Fibroblast of lung (primary cell): Measurements from ENCODE around the gene DDO. TPM values are rescaled to one million over a fixed set of nuclear protein-coding genes. Genes with fewer than 3 reads are reported as not detected.

Experiments
- DNase-seq, 2 donors: peaks; one replicate each; pipeline versions ENCODE4 v3.0.0 to v3.0.0-alpha.2; 2010; ENCODE audit warnings: low read depth in 2 of 2
- H2AFZ ChIP-seq: 2 replicates; pipeline ENCODE4 v1.5.1; 2012; ENCODE audit warnings: low read length, control low read depth, inconsistent platforms
- H3K27ac ChIP-seq: 2 replicates; pipeline ENCODE4 v1.5.1; 2011; ENCODE audit warnings: low read length, control low read depth; ENCODE audit not compliant: insufficient read depth
- H3K27me3 ChIP-seq: 2 replicates; pipeline ENCODE4 v1.5.1; 2011; ENCODE audit warnings: mild to moderate bottlenecking, low read length; ENCODE audit not compliant: control insufficient read depth, insufficient read depth
- H3K36me3 ChIP-seq: 2 replicates; pipeline ENCODE4 v1.5.1; 2011; ENCODE audit warnings: low read length; ENCODE audit not compliant: control insufficient read depth, insufficient read depth
- H3K4me1 ChIP-seq: 2 replicates; pipeline ENCODE4 v1.5.1; 2011; ENCODE audit warnings: low read length; ENCODE audit not compliant: control insufficient read depth, insufficient read depth; ENCODE audit errors: extremely low read depth
- H3K4me2 ChIP-seq: 2 replicates; pipeline ENCODE4 v1.5.1; 2011; ENCODE audit warnings: low read length, control low read depth; ENCODE audit not compliant: insufficient read depth; ENCODE audit errors: extremely low read depth
- H3K4me3 ChIP-seq, 4 experiments: fragments of 200-600 bp in 1 of 4; sonication (generic) in 1 of 4; replicated peaks in 1 of 4; 2 replicates each; pipeline ENCODE4 v1.5.1; 2011 to 2016; ENCODE audit warnings: low read length in 4 of 4, low read depth in 3 of 4, mild to moderate bottlenecking in 3 of 4, control low read depth in 2 of 4, inconsistent platforms in 1 of 4, mixed read lengths in 1 of 4; ENCODE audit not compliant: insufficient read depth in 1 of 4; ENCODE audit errors: control extremely low read depth in 1 of 4
- H3K79me2 ChIP-seq: 2 replicates; pipeline ENCODE4 v1.5.1; 2012; ENCODE audit warnings: mild to moderate bottlenecking, low read length, inconsistent platforms; ENCODE audit not compliant: control insufficient read depth, insufficient read depth
- H3K9ac ChIP-seq: 2 replicates; pipeline ENCODE4 v1.5.1; 2011; ENCODE audit warnings: mild to moderate bottlenecking, low read length, control low read depth; ENCODE audit not compliant: insufficient read depth
- H3K9me3 ChIP-seq: 2 replicates; pipeline ENCODE4 v1.5.1; 2012; ENCODE audit warnings: low read depth, low read length; ENCODE audit not compliant: control insufficient read depth, insufficient read depth
- H4K20me1 ChIP-seq: 2 replicates; pipeline ENCODE4 v1.5.1; 2011; ENCODE audit warnings: low read length; ENCODE audit not compliant: control insufficient read depth, insufficient read depth; ENCODE audit errors: extremely low read depth
- CTCF ChIP-seq, 2 donors: IDR thresholded peaks in 1 of 2; conservative IDR thresholded peaks in 1 of 2; 1 replicate in 1 of 2; 2 replicates in 1 of 2; pipeline ENCODE4 v1.5.1; 2011 to 2012; ENCODE audit warnings: low read length in 2 of 2, control low read depth in 1 of 2, inconsistent platforms in 1 of 2, low read depth in 1 of 2, mild to moderate bottlenecking in 1 of 2
- EZH2 ChIP-seq: IDR thresholded peaks from 2 replicates; pipeline ENCODE4 v1.5.1; 2012; ENCODE audit warnings: low read length, control low read depth, mild to moderate bottlenecking; ENCODE audit errors: missing control alignments
- polyA plus RNA-seq, 2 donors: library from polyadenylated mRNA; depleted of rRNA in 1 of 2; stranded (reverse) in 1 of 2; unstranded in 1 of 2; fragments of >200 nt; gene quantifications; 2 replicates each; pipeline ENCODE4 v1.2.1, GENCODE V29; 2011 to 2012; ENCODE audit warnings: missing spikeins in 1 of 2
- total RNA-seq: library from RNA; depleted of rRNA; stranded (reverse); fragments of >200 nt; gene quantifications from 2 replicates; pipeline ENCODE4 v1.2.1, GENCODE V29; 2014

Gene DDO
- total and polyA plus RNA-seq, 2 donors (not counting 1 experiment from before 2014, with no cell fraction given): 3.9 to 12.2 TPM

- Histone ChIP-seq H2AFZ (no peak overlapping the region), H3K4me1 (no peaks in the 10 kb centered on the region), H3K27ac (no peak overlapping the region), H3K9ac (no peak overlapping the region), H3K9me3 (no peaks in the 10 kb centered on the region), H3K79me2 (no peaks in the 10 kb centered on the region), H3K36me3 (no peaks in the 10 kb centered on the region), H4K20me1 (no peaks in the 10 kb centered on the region), H3K4me3 (no peak overlapping the region), H3K27me3 (peaks cover 3% of the 10 kb centered on the region), H3K4me2 (no peak overlapping the region)
- DNase-seq: no peak
- TF ChIP-seq CTCF (conservative IDR thresholded peaks at IDR 0.05 in 1 of 2, IDR thresholded peaks at IDR 0.05 in 1 of 2; ENCODE audit: low read depth in 1 of 2, low read length in 2 of 2): no peak
- no peak for TF ChIP-seq EZH2
Measured at GRCh38 chr6:110345025-110345424, 70.3 kb downstream of the DDO start.

- TF ChIP-seq CTCF (conservative IDR thresholded peaks at IDR 0.05 in 1 of 2, IDR thresholded peaks at IDR 0.05 in 1 of 2; ENCODE audit: low read depth in 1 of 2, low read length in 2 of 2) (no peak), EZH2 (no peak)
- Histone ChIP-seq H2AFZ (no peak overlapping the region), H3K27ac (no peak overlapping the region), H3K79me2 (no peaks in the 10 kb centered on the region), H3K9me3 (no peaks in the 10 kb centered on the region), H3K4me2 (no peak overlapping the region), H3K36me3 (no peaks in the 10 kb centered on the region), H3K4me3 (no peak overlapping the region), H3K4me1 (no peaks in the 10 kb centered on the region), H3K9ac (no peak overlapping the region), H4K20me1 (no peaks in the 10 kb centered on the region), H3K27me3 (peaks cover 3% of the 10 kb centered on the region)
- no peak for DNase-seq
Measured at GRCh38 chr6:110342759-110343158, 72.6 kb downstream of the DDO start.

Other genes with a start within 250 kb of the DDO start
- 8.5 and 13.2 TPM in 2 replicates for gene WASF1, start 235.9 kb downstream of the DDO start, total RNA-seq
- 28.2 and 37.7 TPM in 2 replicates for gene WASF1, start 235.9 kb downstream of the DDO start, polyA plus RNA-seq
- 20.3 and 22.1 TPM in 2 replicates for gene CDC40, start 235.1 kb downstream of the DDO start, total RNA-seq
- gene CDC40, start 235.1 kb downstream of the DDO start, polyA plus RNA-seq: 16.4 and 21.5 TPM in 2 replicates
- 2.6 TPM in 2 replicates for gene METTL24, start 57.2 kb downstream of the DDO start, total RNA-seq
- 0.05 and 0.18 TPM in 2 replicates for gene METTL24, start 57.2 kb downstream of the DDO start, polyA plus RNA-seq
- gene SLC22A16, start 61.0 kb upstream of the DDO start, total RNA-seq: under 0.01 TPM in 1 of 2 replicates, not detected in the other
- not detected in 2 replicates for gene SLC22A16, start 61.0 kb upstream of the DDO start, polyA plus RNA-seq